ENCODE data around the gene POLR2M.
A peak's percentile ranks its signal among the peaks of the same experiment; 100 is the strongest.

Gene POLR2M

DNA sequence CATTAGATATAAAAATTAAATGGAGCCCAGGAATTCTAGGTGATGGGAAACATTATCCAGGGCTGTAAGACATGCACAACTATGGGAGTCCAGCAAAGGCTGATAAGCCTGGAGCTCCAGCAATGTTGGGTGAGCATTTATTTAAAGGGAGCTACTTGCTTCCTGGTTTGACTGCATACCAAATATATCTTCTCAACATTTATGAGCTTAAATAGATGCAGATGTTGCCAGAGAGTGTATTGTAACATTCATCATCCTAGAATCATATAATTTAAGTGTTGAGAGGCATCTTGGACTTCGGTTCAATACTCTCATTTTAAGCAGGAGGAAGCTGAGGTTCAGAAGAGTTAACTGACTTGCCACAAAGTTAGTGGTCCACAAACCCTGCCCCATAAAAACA is 12.2 kb upstream of the POLR2M start:
- DNase-seq: no peak

DNA sequence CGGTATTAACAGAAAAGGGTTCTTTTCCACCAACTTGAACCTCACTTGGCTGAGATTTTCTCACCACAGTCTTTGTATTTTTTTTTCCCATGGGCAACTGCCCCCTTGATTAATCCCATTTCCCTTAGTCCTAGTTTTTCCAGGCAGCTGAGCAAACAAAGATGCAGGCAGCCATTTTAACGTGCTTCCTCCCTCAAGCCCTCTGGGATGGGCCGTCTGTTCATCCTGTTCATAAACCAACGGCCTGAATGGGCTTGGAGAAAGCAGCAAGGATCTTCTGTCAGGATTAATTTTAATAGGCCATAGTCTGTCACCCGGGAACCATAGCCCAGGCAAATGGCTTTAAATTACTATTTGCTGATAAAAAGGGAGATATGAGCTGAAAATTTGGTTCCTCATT is 10.4 kb upstream of the POLR2M start:
- DNase-seq: peak; percentile 87

DNA sequence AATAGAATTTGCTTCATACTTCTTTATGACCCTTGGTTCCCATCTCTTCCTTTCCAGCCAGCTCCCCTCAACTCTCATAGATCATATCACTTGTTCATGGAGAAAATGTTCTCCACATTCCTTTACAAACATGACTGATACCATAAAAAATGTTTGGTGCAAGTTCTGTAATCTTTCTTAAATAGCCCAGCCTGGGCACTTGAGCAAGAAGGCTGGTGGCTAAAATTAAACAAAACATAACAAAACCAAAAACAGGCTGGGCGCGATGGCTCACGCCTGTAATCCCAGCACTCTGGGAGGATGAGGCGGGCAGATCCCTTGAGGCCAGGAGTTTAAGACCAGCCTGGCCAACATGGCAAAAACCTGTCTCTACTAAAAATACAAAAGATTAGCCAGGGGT is 8.9 kb upstream of the POLR2M start:
- DNase-seq: no peak

DNA sequence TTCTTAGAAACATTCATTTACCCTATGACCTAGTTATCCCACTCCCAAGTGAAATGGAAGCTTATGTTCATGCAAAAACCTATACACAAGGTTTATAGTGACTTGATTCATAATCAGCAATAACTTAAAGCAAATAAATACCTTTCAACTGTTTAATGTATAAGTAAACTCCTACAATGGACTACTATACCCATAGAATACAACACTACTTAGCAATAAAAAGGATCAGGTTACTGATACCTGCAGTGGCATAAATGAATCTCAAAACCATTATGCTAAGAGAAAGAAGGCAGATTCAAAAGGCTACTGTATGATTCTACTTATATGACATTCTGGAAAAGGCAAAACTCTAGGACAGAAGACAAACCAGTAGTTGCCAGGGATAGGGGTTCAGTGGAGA is 8.3 kb upstream of the POLR2M start:
- DNase-seq: peak; percentile 81

DNA sequence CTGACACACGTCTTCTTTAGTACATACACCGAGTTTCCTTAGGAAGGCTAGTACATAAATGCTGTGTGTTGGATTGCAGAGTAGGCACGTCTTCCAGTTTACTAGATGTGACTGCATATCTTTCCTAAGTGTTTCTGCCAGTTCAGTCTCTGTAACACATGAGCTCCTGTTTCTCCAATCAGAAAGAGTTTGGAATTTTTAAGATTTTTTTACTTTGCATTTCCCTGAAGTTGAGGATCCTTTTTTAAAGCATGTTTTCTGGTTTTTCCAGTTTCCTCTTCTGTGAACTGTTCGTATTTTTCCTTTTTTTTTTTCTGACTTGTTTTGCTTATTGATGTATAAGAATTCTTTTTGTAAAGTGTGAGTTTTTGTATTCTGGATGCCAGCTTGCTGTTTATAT is 7.5 kb upstream of the POLR2M start:
- DNase-seq: no peak

DNA sequence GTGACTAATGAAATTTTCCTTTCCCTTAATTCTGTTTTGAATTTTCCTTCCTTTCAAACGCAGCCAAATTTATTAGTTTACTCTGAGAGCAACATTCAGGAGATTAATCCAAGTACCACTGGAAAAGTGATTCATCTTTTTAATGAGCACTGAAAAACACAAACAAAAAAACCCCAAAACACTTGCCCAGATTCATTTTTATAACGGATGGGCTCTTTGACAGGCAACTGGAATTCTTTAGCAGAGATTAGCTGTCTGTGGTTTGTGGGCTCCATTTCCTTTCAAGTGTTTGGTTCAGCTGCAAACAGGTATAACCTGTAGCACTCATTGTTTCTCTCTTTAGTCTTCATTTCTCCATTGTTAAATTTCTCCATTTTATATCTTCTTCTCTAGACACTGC is 3.1 kb upstream of the POLR2M start:
- DNase-seq: no peak

DNA sequence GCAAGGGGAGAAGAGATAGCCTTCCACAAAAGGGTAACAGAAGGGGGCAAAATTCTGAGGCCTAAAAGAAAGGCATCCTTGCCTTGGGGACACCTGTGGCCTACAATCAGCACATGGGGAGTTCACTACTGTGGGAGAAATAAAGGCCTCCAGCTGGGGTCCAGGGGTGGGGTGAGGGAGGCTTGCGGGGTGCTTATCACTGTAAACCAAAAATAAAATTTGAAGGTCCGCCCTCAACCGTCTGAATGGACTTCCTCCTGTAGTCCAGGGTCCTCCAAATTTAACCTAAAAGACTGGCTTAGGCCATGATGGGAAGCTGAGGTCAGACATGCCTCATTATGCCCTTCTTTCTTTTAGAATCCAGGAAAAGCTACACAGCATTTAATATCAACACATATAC is 2.1 kb upstream of the POLR2M start:
- DNase-seq: no peak

DNA sequence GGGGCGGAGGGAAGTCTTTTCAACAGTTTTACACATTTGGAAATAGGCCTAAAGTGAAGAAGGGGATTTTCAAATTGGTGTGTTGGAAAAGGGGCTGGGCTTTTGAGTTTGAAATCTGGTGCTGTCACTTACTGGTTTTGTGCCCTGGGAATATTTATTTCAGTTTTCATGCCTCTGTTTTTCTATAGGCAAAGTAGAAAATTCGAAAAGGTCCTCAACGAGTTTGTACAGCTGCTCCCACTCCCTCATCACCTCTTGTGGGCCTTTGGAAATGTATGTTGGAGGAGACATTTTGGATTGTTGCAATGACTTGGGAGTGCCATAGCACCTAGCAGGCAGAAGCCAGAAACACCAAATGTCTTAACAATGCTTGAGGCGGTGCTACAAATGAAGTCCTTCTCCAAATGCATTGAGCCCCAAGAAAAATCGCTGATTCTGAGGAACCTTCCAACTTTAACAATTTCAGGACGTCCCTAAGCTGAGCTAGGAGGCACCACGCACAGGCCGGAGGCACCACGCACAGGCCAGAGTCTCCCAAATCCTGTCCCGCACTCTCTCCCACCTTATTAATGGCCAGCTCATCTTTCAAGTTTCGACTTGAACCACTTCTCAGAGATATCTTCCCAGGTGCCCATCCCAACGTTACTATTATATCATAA is 639 bp upstream of the POLR2M start:
- DNase-seq: no peak

DNA sequence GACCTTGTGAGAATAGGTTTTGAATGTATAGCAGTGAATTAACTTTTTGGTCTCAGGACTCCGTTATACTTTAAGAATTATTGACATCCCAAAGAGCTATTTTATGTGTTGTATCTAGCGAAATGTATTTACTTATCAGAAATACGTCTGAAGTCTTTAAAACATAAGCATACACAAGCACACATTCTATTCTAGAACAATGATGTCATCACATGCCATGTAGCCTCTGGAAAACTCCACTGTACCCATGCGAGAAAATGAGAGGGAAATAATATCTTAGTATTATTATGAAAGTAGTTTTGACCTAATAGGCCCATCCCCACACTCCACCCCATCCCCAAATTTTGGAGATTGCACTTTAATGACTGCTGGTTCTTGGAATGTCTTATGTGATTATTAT is 1.5 kb downstream of the POLR2M start:
- no peak for DNase-seq

DNA sequence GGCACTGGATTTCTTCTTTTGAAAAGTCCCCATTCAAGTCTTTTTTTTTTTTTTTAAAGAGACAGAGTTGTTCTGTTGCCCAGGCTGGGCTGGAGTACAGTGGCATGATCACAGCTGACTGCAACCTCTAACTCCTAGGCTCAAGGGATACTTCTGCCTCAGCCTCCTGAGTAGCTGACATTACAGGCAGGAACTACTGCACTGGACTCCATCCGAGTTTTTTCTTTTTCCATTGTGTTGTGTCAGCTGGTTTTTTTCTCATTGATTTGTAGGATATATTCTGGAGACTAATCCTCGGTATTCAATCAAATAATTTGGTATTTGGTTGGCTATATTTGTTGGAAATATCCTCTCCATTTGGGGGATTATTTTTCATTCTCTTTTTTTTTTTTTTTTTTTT is 11.8 kb downstream of the POLR2M start:
- no peak for DNase-seq

DNA sequence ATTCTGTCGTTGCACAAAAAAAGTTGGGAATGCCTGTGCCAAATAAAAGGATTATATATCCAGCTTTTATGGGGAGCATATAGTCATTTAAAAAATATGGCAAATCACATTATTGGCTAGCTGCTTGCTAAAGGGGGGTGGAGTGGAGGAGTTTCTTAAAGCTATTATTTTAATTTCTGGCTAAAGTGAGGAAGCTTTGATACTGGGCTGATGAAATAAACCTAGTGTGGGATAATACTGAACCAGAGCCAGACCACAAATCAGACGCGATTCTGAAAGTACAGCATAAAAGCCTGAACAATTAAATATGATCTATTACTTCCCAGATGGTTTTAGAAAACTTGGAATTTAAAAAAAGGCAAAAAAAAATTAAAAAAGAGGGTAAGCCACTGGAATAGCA is 14.4 kb downstream of the POLR2M start:
- DNase-seq: no peak

DNA sequence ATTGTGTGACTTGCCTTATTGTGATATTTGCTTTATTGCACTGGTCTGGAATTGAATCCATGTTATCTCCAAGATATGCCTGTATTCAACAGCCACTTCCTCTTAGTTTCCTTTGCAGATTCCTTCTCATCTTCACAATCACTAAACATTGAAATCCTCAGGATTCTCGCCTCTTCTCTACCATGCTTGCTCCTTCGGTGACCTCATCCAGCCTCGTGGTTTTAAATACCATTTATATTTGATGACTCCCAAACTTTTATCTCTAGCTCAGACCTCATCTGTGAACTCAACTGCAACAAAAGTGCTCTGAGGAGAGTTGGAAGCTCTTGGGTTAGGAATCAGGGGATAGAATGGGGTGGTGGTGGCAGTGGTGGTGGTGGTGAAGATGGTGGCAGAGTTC is 19.9 kb downstream of the POLR2M start:
- DNase-seq: no peak

DNA sequence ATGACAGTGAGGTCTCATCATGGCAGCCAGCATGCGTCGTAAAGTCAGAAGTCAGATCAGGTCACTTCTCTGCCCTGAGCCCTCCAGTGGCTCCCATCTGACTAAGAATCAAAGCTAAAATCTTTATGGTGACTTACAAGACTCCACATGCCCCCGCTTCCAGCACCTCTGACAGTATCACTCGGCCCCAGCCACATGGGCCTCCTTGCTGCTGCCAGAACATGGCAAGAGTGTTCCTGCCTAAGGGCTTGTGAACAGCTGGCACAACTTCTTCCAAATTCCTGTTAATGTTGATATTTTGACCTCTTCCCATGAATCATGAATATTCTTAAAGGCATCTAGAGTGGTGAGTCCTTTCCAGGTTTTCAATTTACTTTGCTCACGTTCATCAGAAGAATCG is 20.5 kb downstream of the POLR2M start:
- DNase-seq: no peak

DNA sequence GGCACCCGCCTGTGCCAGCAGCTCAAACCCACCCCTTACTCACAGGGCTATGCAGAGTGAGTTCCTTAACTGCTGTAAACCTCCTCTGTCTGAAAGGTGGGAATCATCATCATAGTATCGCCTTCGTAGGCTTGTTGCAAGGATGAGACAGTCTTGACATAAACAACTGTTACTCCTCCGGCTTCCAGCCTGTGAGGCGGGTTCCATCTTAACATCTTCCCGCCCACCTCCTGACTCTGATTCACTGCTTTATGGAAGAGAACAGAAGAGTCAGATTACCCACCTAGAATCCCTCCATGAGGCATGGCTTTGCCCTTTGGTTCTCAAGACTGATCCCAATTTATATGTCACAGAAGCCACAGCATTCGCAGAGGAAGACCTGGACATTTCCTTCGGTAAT is 21.9 kb downstream of the POLR2M start:
- DNase-seq: no peak

DNA sequence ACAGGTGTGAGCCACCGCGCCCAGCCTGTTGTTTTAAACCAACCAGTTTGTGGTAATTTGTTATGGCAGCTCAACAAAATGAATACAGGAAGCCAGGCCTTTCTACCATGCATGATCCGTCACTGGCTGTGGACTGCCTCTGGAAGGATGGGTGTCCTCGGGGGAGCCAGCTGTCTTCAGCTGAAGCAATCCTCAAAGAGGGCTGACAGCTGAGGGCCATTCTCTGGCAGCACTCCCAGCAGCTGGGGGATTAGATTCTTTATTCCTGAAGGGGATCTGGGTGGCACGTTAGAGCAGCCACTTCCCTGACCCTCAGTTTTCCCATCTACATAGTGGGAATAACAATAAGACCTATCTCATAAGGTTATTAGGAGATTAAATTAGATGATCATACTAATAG is 24.4 kb downstream of the POLR2M start:
- no peak for DNase-seq

DNA sequence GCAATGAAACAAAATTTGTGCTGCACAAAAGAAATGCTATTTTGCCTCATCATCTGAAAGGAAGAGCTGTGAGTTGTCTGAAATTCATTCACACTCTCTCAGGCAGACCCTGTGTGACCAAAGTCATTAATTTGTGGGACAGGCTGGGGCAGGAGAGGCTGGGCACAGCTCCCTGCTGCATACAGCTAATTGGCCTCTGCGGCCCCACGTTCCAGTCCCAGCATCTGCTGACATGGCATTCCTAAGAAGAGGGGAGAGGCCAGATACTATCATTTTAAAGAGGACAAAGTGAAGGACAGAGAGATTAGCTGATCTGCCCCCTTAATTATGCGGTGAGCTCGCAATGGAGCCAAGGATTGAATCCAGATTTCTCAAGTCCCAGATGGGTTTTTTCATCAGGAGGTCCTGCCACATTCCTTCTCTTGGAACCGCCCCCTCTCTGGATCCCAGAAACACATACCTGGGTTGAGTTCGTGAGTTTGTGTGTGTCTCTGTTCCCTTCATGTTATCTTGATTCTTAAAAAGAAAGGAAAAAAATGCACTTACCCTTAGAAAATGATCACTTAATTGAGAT is 25.1 kb downstream of the POLR2M start:
- DNase-seq: no peak

DNA sequence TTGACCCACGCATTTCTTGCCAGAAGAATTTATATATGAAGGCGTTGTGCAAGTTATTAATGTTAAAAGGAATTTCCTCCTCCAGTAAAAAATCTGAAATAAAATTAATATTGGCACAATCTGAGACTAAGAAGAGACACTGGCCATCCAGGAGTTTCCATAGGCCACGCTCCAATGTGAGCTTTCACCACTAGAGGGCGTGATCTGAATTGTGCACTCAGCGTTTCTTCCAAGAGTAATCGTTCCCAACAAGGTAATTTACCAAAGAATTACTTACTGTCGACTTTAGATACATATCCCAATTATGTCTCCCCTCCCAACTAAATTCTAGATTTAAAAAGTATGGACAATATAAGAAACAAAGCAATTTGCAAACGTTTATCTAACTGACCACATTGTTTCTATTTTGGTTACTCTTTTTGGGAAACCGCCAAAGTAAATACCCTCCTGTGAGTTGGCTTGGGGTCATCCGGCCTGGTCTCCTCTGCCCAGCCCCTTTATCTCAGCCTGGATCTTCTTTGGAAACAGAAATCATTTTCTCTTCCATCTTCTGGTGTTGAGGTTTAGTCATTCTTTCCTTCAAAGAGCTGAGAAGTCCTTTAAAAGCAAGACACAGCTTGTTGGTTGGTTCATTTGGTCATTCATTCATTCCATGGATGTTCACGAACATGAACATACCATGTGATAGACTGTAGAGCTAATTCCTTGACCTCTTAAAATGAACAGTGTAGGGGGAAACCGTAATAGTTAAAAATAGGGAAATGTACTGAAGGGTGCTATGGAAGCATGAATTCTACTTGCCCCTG is 26.2 kb downstream of the POLR2M start:
- DNase-seq: no peak

DNA sequence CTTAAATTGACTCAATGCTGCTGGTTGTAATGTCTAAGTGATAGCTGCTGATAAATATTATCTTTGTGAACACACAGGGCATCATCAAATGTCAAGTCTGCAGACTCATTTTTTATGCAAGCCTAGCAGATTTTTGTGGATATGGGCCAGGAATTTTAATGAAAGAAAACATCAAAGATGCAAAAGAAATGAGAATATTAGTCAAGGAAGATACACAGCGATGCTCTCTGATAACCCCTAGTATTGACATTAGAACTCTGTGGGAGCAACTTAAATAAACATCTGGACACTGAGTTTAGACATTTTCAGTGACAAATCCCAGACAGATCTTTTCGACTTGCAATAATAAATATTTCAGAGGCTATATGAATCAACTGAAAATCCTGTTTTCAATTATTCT is 28.3 kb downstream of the POLR2M start:
- no peak for DNase-seq

DNA sequence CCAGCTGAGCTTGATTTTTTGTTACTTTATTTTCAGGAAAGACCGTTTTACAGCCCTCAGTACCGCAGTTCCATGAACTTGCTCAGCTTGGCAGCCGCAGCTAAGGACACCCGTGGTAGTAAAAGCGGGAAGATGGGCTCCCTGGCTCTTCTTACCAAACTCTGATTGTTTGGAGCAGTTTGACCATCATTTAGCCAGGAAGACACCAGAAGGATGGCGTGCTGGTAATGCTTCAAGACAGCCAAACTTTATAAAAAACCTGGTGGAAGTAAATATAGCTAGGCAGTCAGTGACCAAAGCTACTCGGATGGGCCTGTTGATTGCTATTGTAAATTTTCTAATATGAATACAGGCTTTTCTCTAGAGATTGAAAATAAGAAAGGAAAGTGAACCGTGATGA is 28.9 kb downstream of the POLR2M start:
- no peak for DNase-seq

DNA sequence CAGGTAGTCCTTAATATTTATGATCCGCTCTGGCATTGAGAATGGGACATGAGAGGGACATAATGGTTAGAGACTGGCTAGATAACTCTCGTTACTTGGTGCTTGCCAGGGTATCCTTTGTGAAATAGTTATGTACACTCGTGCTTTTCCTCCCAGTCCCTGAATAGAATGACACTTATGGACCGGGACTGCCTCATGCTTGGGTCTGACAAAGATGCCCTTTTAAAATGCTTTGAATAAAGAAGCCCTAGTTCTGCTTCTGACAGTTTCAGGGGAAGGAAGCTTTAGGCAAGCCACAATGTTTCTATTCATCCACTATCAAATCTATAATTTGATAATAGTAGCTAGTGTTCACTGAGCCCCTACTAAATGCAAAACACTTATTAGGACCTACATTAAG is 29.4 kb downstream of the POLR2M start:
- DNase-seq: no peak

DNA sequence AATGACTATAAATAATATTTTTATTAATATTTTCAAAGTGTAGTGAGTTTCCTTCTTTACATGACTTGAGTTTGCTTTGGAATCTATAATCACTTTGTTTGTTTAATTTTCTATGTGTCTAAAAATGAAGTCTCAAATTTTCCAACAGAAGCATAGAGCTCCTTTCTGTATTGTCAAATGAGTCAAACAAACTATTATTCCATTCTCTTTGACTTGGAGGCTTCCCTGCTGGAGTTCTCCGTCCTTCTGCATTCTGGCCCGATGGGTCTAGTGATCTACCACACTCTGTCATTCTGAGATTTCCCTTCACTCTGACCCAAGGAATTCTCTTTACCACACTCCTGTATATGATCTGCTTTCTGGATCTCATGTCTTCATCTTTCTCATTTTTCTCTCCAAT is 30.1 kb downstream of the POLR2M start:
- DNase-seq: no peak

DNA sequence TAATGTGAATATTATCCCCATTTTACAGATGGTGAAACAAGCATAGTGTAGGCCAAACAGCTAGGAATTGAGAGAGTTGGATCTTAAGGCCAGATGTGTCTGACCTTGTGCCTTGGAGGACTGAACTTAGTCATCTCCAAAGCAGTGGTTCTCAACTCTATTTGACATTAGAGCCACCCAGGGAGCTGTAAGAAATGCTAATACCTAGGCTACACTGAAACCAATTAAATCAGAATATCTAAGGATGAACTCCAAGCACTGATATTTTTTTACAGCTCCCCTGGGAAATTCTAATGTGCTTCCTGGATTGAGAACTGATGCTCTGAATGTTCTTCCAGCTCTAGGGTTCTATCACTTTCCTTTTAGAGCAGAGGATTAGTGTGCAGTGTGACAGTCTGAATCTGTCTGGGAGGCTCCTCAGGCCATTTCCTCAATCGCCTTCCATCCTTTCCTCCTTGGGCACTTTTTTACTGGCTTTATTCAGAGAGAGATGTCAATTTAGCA is 32.3 kb downstream of the POLR2M start:
- no peak for DNase-seq

DNA sequence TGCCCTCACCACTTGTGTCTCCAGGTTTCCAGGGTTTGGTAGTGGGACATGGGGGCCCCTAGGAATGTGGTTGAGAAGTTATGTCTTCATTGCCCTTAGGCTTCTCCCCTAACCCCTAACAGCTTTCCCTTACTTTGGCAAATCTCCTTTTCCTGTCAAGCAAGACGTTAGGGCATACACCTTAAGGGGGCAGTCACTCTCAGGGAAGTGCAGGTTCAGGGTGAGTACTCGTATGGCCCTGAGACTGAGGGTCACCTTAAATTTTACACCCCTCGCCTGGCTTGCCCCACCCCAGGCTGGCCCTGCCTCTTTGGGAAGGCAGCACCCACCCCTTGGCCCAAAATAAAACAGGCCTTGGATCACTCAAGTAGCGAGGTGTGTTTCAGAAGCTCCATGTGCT is 33.5 kb downstream of the POLR2M start:
- DNase-seq: no peak

DNA sequence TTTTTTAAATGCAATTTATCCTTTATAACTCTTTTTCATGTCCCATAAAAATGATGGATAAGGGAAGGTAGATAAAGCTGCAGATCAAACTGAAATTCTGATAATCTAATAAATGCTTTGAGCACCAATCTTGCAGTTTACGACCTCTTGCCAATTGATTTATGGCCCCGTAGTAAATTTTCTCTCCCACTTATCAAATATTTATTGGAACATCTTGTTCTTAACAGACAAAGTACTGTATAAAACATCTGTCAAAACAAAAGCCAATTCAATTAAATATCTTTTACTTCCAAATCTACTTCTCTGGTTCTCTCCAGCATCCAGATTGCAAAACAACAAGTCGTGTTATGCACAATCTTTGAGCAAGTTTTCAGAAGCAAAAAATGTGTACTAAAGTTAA is 34.6 kb downstream of the POLR2M start:
- DNase-seq: no peak

Data from NCI-H526 treated with DMSO at 0.1 percent for 48 hours (cell line).